Measurements from ENCODE around the gene FZD1. TPM values are rescaled to one million over a fixed set of nuclear protein-coding genes. Genes with fewer than 3 reads are reported as not detected.

Gene FZD1
- total RNA-seq, 1 experiment from 2014 or later, result 3.7 TPM

- no peaks in the 10 kb centered on the region for H3K9me2 ChIP-seq (ENCODE audit: insufficient read depth)
- H3K4me2 ChIP-seq (ENCODE audit: low read length), result no peak overlapping the region
- ChIA-PET POLR2A (no interaction called here), CTCF (interaction anchor here (1.0 kb wide), 1 partner anchor 18 kb away, joined by 3 read pairs; no protein-coding TSS in a partner anchor), RAD21 (ENCODE audit: low non-redundant PET in 1 of 2, low total read pairs in 2 of 2, uncharacterized antibody in 2 of 2, unreplicated experiment in 2 of 2) (no interaction called here)
- H3K36me3 ChIP-seq (ENCODE audit: control insufficient read depth in 1 of 2, insufficient read depth in 2 of 2, low read length in 2 of 2), result no peaks in the 10 kb centered on the region
- no peaks in the 10 kb centered on the region for H3K79me2 ChIP-seq (ENCODE audit: insufficient read depth, low read length)
- H4K20me1 ChIP-seq (ENCODE audit: insufficient read depth), result no peaks in the 10 kb centered on the region
- no peaks in the 10 kb centered on the region for H3K4me1 ChIP-seq (ENCODE audit: control insufficient read depth in 1 of 2, insufficient read depth in 2 of 2, low read length in 2 of 2)
- TF ChIP-seq EZH2 (IDR thresholded peaks at IDR 0.05) (no peak), CBX3 (IDR thresholded peaks at IDR 0.05; ENCODE audit: low read depth) (no peak), EZH2phosphoT487 (IDR thresholded peaks at IDR 0.05; ENCODE audit: borderline replicate concordance) (no peak), ZBTB33 (IDR thresholded peaks at IDR 0.05; ENCODE audit: extremely low read depth, insufficient replicate concordance, low read length) (no peak), EGR1 (IDR thresholded peaks at IDR 0.05; ENCODE audit: low read depth) (no peak), POLR2A (IDR thresholded peaks at IDR 0.05; ENCODE audit: borderline replicate concordance, extremely low read depth, insufficient read depth, insufficient read length) (no peak), ATF3 (IDR thresholded peaks at IDR 0.05) (no peak), JUND (IDR thresholded peaks at IDR 0.05) (no peak), YY1 (IDR thresholded peaks at IDR 0.05; ENCODE audit: extremely low read depth, insufficient replicate concordance, low read depth, low read length) (no peak), FOSL1 (IDR thresholded peaks at IDR 0.05; ENCODE audit: low read depth) (no peak), REST (IDR thresholded peaks at IDR 0.05; ENCODE audit: low read depth) (no peak), SP1 (IDR thresholded peaks at IDR 0.05; ENCODE audit: low read depth) (no peak), POLR2AphosphoS5 (IDR thresholded peaks at IDR 0.05; ENCODE audit: low read depth, low read length) (no peak), ELF1 (IDR thresholded peaks at IDR 0.05; ENCODE audit: borderline replicate concordance, low read depth) (no peak), CTCF (IDR thresholded peaks at IDR 0.05 in 2 of 3, conservative IDR thresholded peaks at IDR 0.05 in 1 of 3; ENCODE audit: borderline replicate concordance in 1 of 3, insufficient read depth in 1 of 3, low read depth in 2 of 3, low read length in 2 of 3) (no peak), TCF7L2 (IDR thresholded peaks at IDR 0.05; ENCODE audit: borderline replicate concordance, extremely low read depth, insufficient read depth, insufficient read length) (no peak), RAD21 (IDR thresholded peaks at IDR 0.05; ENCODE audit: low read depth) (no peak), SRF (IDR thresholded peaks at IDR 0.05; ENCODE audit: low read depth) (no peak)
- DNase-seq (ENCODE audit: low read depth, low spot score) (no peak), ATAC-seq (no peak)
- no peak overlapping the region for H2AFZ ChIP-seq (ENCODE audit: low read depth, low read length, poor library complexity, severe bottlenecking)
- no peak overlapping the region for H3K4me3 ChIP-seq (replicated peaks in 1 of 2; ENCODE audit: low read depth in 1 of 2, low read length in 2 of 2)
- intact Hi-C loops (cut with micrococcal nuclease), result no loop called here
- no peaks in the 10 kb centered on the region for H3K9me3 ChIP-seq (ENCODE audit: control insufficient read depth in 1 of 2, insufficient read depth in 1 of 2, low read depth in 1 of 2, low read length in 2 of 2)
- H3K9ac ChIP-seq (ENCODE audit: low read length), result no peak overlapping the region
- H3K27ac ChIP-seq (ENCODE audit: low read depth, low read length), result no peak overlapping the region
- no peaks in the 10 kb centered on the region for H3K27me3 ChIP-seq (ENCODE audit: insufficient read depth, low read length)
- no TSS peak for BruUV-seq (replicated peaks)
Measured at GRCh38 chr7:91306266-91306665, 42.0 kb downstream of the FZD1 start.
